NT2/D1 (cell line): ENCODE measurements around the gene IMMP2L.

Experiments used
- DNase-seq: peaks from one replicate; pipeline ENCODE4 v3.0.0-alpha.2; 2011; ENCODE audit warnings: low read depth, low spot score
- H3K27me3 ChIP-seq: 2 replicates; pipeline ENCODE4 v1.6.0; 2011; ENCODE audit warnings: mild to moderate bottlenecking; ENCODE audit not compliant: insufficient read length, insufficient read depth
- H3K36me3 ChIP-seq: 2 replicates; pipeline ENCODE4 v1.6.1; 2011; ENCODE audit warnings: mild to moderate bottlenecking, low read length, mixed read lengths; ENCODE audit not compliant: insufficient read depth, insufficient read length
- H3K4me1 ChIP-seq: 2 replicates; pipeline ENCODE4 v1.5.1; 2011; ENCODE audit not compliant: insufficient read depth, insufficient read length
- H3K4me3 ChIP-seq: 2 replicates; pipeline ENCODE4 v1.5.1; 2011; ENCODE audit warnings: low read depth; ENCODE audit not compliant: insufficient read length
- H3K9ac ChIP-seq: 2 replicates; pipeline ENCODE4 v1.6.0; 2011; ENCODE audit warnings: low read depth; ENCODE audit not compliant: insufficient read length
- H3K9me3 ChIP-seq: 2 replicates; pipeline ENCODE4 v1.5.1; 2011; ENCODE audit warnings: mild to moderate bottlenecking, low read length; ENCODE audit not compliant: insufficient read depth
- SUZ12 ChIP-seq: IDR thresholded peaks from 2 replicates; pipeline ENCODE4 v1.6.1; 2011; ENCODE audit not compliant: insufficient read length, insufficient read depth; ENCODE audit errors: extremely low read depth
- YY1 ChIP-seq: IDR thresholded peaks from 2 replicates; pipeline ENCODE4 v1.6.1; 2011; ENCODE audit not compliant: insufficient read length, insufficient read depth
- ZNF274 ChIP-seq: IDR thresholded peaks from 2 replicates; pipeline ENCODE4 v1.6.1; 2011; ENCODE audit warnings: mild to moderate bottlenecking, low read depth, low read length

The IMMP2L gene

DNA sequence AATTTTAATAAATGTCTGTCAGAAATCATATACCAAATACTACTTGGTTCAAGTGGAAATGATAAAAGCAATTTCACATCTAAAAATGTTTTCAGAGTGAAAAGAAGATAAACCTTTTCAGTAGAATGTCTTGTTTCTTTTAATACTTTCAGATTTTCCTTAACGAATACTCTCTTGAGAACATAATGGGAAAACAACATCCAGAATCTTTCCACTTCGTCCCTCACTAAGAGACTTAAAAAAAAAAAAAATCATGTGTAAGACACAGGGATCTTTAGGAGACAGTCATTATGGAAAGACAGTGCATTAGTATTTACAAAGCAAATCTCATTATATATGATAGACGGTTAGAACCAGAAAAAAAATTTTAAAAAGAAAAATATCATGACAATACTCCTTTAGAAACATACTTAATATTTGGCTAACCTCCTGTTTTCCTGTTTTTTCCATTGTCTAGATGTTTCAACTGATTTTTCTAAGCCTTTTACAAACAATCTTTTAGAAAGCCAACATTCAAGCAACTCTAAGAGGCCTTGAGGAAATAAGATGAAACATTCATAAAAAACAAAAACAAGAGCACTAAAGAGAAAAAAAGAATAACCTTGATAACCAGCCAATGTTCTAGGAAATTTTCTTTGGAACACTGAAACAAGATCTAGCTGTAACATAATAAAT, 811.2 kb downstream of the IMMP2L start:
- H3K4me3 ChIP-seq, result no peak overlapping the region
- TF ChIP-seq SUZ12, result no peak
- no peak for TF ChIP-seq ZNF274
- no peak for TF ChIP-seq YY1
- no peaks in the 10 kb centered on the region for H3K36me3 ChIP-seq
- H3K9ac ChIP-seq, result no peak overlapping the region
- no peaks in the 10 kb centered on the region for H3K4me1 ChIP-seq
- DNase-seq, result no peak
- H3K9me3 ChIP-seq, result no peaks in the 10 kb centered on the region
- H3K27me3 ChIP-seq, result no peaks in the 10 kb centered on the region

DNA sequence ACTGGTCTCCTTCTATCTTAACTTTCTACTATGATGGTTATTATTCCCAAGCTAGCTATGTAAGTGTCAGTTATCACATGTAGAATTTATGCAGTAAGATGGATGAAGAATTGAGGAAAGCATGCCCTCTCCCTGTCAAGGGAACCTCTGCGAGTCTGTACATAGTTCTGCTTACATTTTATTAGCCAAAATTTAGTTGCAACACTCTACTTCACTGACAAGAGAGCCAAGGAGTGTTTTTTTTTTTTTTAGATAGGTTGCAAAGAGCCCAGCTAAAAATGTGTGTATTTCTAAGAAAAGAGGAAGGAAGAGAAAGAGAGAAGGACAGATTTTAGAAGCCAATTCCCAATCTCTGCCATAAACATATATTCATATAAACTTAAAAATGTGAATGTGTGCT, 829.1 kb downstream of the IMMP2L start:
- no peak overlapping the region for H3K4me3 ChIP-seq
- TF ChIP-seq YY1 (no peak), ZNF274 (no peak), SUZ12 (no peak)
- no peaks in the 10 kb centered on the region for H3K36me3 ChIP-seq
- H3K4me1 ChIP-seq, result no peaks in the 10 kb centered on the region
- no peak for DNase-seq
- H3K9me3 ChIP-seq, result no peaks in the 10 kb centered on the region; the same call in 1 of the 2 replicates
- H3K9ac ChIP-seq, result no peak overlapping the region
- H3K27me3 ChIP-seq, result no peaks in the 10 kb centered on the region

DNA sequence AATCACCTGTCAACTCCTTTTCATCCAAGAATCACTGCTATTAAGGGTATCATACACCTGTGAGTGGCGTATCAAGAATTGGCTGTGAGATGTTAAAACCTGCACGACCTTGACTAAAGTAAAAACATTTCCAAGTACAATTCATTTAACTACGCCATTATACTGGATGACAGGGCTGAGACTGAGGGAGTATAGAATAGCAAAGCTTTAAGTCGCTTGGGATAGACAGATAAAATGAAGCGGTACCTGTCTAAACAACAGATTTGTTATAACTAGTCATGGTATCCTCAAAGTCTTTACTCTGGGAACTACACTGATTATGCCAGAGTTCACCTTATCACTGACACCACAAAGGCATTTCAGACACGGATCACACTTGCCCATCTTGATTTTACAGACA, 837.5 kb downstream of the IMMP2L start:
- Histone ChIP-seq H3K9me3 (no peaks in the 10 kb centered on the region), H3K4me3 (no peak overlapping the region), H3K36me3 (no peaks in the 10 kb centered on the region), H3K27me3 (no peaks in the 10 kb centered on the region), H3K4me1 (no peaks in the 10 kb centered on the region), H3K9ac (no peak overlapping the region)
- DNase-seq, result no peak
- TF ChIP-seq ZNF274 (no peak), YY1 (no peak), SUZ12 (no peak)

DNA sequence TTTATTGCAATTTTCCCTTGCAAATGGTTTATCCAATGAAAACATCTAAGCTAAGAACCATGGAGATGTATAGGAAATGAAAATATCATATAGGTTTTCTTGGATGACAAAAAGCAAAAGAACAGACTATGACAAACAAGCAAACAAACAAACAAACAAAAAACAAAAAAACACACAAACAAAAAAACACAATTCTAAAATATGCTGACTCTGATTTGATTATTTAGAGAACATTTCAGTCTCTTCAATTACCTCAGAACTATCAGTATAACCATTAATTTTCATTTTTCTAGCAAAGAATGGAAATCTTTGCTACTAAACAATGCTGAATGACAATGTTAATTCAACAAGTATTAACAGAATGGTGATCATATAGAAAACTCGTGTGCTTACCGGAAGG, 840.9 kb downstream of the IMMP2L start:
- H3K9me3 ChIP-seq, result no peaks in the 10 kb centered on the region
- H3K4me1 ChIP-seq, result no peaks in the 10 kb centered on the region
- H3K9ac ChIP-seq, result no peak overlapping the region
- no peak for DNase-seq
- no peak overlapping the region for H3K4me3 ChIP-seq
- TF ChIP-seq SUZ12, result no peak
- no peak for TF ChIP-seq ZNF274
- no peak for TF ChIP-seq YY1
- H3K36me3 ChIP-seq, result no peaks in the 10 kb centered on the region
- H3K27me3 ChIP-seq, result no peaks in the 10 kb centered on the region

DNA sequence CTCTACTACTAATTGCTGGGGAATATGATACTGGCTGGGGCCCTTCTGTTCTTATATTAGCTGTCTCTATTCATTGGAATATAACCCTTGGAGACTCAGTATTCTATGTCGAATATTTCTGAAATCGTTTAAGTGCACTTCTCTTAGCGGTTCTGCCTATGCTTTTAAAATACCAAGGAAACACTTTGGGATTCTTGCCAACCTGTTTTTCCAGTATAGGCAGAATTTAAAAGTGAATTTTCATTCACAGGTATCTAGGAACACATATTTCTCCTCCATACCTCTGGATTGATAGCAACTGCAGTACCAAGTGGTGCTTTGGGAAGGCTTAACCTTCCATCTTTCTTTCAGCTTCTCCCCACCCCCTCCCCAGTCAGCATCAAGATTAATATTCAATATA, 841.7 kb downstream of the IMMP2L start:
- H3K9me3 ChIP-seq, result no peaks in the 10 kb centered on the region; the same call in 1 of the 2 replicates
- no peaks in the 10 kb centered on the region for H3K4me1 ChIP-seq
- no peak overlapping the region for H3K9ac ChIP-seq
- no peaks in the 10 kb centered on the region for H3K36me3 ChIP-seq
- no peak for TF ChIP-seq YY1
- no peak for TF ChIP-seq ZNF274
- TF ChIP-seq SUZ12, result no peak
- H3K4me3 ChIP-seq, result no peak overlapping the region
- DNase-seq, result no peak
- H3K27me3 ChIP-seq, result no peaks in the 10 kb centered on the region

DNA sequence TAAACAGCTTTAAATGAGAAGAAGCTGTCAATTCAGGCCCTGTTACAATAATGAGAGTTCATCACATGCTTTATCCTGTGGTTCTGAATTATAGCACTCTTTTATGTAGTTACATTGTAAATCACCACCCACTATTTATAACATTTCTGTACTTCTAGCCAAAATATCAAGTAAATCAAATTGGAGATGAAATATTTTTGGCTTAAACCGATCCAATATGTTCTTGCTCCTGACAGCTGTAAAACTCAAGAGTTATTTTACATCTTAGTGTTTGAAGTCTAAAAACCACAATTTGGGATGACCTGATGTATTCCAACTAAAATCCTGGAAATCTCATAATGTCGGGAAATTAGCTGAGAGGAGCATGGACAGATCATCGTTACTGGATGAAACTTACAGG, 842.6 kb downstream of the IMMP2L start:
- H3K27me3 ChIP-seq, result no peaks in the 10 kb centered on the region
- H3K4me1 ChIP-seq, result no peaks in the 10 kb centered on the region
- no peak overlapping the region for H3K9ac ChIP-seq
- no peaks in the 10 kb centered on the region; the same call in 1 of the 2 replicates for H3K9me3 ChIP-seq
- no peak for TF ChIP-seq ZNF274
- no peak for TF ChIP-seq YY1
- no peak overlapping the region for H3K4me3 ChIP-seq
- DNase-seq, result no peak
- no peaks in the 10 kb centered on the region for H3K36me3 ChIP-seq

DNA sequence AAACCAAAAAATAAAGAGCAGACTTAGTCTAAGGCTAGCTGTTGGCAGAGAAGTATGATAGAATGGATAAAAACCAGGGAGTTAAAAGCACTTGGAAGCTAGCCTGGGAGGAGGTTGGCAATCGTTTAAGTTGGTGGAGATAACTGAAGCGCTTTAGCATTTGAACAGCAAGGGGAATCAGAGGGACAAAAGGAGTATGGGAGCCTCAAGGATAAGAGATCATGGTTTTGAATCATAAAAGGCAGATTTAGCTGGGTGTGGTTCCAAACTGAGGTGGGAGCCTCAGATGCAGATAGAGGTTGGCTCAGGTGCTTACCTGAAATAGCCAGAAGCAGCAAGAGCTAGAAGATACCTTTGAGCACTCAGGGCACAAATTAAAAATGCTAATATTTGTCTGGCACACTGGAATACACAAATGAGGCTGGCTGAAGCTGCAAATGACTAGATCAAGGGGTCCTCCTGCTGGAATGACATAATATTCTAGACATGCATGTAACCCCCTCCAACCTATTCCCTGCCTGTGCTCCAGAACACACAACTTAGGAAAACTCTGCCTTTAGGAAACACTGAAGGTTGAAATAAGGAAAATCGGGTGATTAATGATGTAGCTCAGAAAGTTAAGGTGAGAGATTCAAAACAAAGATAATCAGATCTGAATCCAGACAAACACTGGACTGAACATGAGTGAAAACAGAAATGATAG, 843.6 kb downstream of the IMMP2L start:
- no peaks in the 10 kb centered on the region for H3K36me3 ChIP-seq
- no peaks in the 10 kb centered on the region; the same call in 1 of the 2 replicates for H3K9me3 ChIP-seq
- no peak overlapping the region for H3K9ac ChIP-seq
- peak; percentile 80 for DNase-seq
- H3K4me1 ChIP-seq, result no peaks in the 10 kb centered on the region
- no peaks in the 10 kb centered on the region for H3K27me3 ChIP-seq
- TF ChIP-seq SUZ12, result no peak
- TF ChIP-seq YY1, result no peak
- TF ChIP-seq ZNF274, result no peak
- H3K4me3 ChIP-seq, result no peak overlapping the region
